ENCODE data around the gene CHI3L2. TPM values are rescaled to one million over a fixed set of nuclear protein-coding genes. Genes with fewer than 3 reads are reported as not detected.

The CHI3L2 gene
- polyA plus RNA-seq, 2 of the 4 experiments (the other 2 are of a cell fraction), result 0.23 to 0.43 TPM

DNA sequence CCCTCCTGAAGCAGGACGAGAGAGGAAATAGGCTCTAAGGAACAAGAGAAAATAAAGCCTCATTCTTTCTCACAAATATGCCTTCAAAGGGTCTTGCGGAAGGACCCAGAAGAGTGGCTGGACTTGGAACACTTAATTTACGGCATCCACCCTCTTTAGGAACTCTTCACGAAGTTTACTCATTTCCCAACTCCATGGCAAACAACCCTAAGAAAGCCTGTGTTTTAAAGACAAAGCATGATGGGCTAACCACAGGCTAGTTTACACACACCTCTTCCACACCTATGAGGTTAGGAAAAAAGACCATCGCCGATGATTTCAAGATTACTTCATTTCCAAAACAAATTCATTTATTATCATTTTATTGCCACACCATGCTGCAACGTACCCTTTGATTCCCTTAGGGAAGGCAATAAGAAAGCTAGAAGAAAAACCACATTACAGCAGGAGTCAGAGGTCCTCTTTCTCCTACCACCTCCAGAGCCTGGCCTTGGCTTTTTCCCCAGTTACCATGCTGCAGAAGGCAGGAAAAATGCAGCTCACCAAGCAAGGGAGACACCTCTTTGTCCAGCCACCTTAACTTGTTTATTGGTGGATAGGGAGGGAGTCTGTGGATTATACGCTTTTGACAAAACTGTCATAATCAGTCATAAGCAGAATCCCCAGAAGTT, 29.6 kb downstream of the CHI3L2 start:
- no peak overlapping the region for H3K4me3 ChIP-seq
- H3K4me1 ChIP-seq, result no peaks in the 10 kb centered on the region
- DNase-seq (ENCODE audit: low read depth in 1 of 2, low spot score in 1 of 2) (no peak), ATAC-seq (no peak), FAIRE-seq (no peak)
- 54% methylated on average over 8 of the region's 8 CpGs for WGBS (ENCODE audit: missing lambda C conversion rate)
- H3K9me3 ChIP-seq, result no peaks in the 10 kb centered on the region
- POLR2A ChIA-PET, result no interaction called here
- TF ChIP-seq KDM1A (IDR thresholded peaks at IDR 0.05; ENCODE audit: low read depth) (no peak), ELK1 (IDR thresholded peaks at IDR 0.05; ENCODE audit: low read depth, low read length) (no peak)
- no peak overlapping the region for H3K27ac ChIP-seq
- CTCF ChIA-PET, result no interaction called here
- H3K4me2 ChIP-seq, result no peak overlapping the region

GRCh38 chr1:111267801-111268508, 40.4 kb downstream of the CHI3L2 start:
- Histone ChIP-seq H3K4me2 (no peak overlapping the region), H3K4me3 (no peak overlapping the region), H3K27ac (no peak overlapping the region), H3K4me1 (no peaks in the 10 kb centered on the region), H3K9me3 (no peaks in the 10 kb centered on the region)
- POLR2A ChIA-PET, result no interaction called here
- TF ChIP-seq FOSL2 (IDR thresholded peaks at IDR 0.05), result no peak
- no peak for TF ChIP-seq FOSL2 (CRISPR knock-in tag; IDR thresholded peaks at IDR 0.05)
- TF ChIP-seq BHLHE40 (IDR thresholded peaks at IDR 0.05; ENCODE audit: low read depth, low read length), result no peak
- TF ChIP-seq, protein P1, sequence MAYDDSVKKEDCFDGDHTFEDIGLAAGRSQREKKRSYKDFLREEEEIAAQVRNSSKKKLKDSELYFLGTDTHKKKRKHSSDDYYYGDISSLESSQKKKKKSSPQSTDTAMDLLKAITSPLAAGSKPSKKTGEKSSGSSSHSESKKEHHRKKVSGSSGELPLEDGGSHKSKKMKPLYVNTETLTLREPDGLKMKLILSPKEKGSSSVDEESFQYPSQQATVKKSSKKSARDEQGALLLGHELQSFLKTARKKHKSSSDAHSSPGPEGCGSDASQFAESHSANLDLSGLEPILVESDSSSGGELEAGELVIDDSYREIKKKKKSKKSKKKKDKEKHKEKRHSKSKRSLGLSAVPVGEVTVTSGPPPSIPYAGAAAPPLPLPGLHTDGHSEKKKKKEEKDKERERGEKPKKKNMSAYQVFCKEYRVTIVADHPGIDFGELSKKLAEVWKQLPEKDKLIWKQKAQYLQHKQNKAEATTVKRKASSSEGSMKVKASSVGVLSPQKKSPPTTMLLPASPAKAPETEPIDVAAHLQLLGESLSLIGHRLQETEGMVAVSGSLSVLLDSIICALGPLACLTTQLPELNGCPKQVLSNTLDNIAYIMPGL (CRISPR knock-in tag; IDR thresholded peaks at IDR 0.05; ENCODE audit: borderline replicate concordance), result no peak
- TF ChIP-seq ZNF302 (CRISPR knock-in tag; IDR thresholded peaks at IDR 0.05), result no peak
- no peak for TF ChIP-seq GATA3 (IDR thresholded peaks at IDR 0.05; ENCODE audit: borderline replicate concordance)
- TF ChIP-seq, protein P2, sequence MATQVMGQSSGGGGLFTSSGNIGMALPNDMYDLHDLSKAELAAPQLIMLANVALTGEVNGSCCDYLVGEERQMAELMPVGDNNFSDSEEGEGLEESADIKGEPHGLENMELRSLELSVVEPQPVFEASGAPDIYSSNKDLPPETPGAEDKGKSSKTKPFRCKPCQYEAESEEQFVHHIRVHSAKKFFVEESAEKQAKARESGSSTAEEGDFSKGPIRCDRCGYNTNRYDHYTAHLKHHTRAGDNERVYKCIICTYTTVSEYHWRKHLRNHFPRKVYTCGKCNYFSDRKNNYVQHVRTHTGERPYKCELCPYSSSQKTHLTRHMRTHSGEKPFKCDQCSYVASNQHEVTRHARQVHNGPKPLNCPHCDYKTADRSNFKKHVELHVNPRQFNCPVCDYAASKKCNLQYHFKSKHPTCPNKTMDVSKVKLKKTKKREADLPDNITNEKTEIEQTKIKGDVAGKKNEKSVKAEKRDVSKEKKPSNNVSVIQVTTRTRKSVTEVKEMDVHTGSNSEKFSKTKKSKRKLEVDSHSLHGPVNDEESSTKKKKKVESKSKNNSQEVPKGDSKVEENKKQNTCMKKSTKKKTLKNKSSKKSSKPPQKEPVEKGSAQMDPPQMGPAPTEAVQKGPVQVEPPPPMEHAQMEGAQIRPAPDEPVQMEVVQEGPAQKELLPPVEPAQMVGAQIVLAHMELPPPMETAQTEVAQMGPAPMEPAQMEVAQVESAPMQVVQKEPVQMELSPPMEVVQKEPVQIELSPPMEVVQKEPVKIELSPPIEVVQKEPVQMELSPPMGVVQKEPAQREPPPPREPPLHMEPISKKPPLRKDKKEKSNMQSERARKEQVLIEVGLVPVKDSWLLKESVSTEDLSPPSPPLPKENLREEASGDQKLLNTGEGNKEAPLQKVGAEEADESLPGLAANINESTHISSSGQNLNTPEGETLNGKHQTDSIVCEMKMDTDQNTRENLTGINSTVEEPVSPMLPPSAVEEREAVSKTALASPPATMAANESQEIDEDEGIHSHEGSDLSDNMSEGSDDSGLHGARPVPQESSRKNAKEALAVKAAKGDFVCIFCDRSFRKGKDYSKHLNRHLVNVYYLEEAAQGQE (IDR thresholded peaks at IDR 0.05), result no peak
- TF ChIP-seq CBX8 (IDR thresholded peaks at IDR 0.05), result no peak
- TF ChIP-seq RARB (CRISPR knock-in tag; IDR thresholded peaks at IDR 0.05), result no peak
- TF ChIP-seq POLR2A (IDR thresholded peaks at IDR 0.05; ENCODE audit: low read length), result no peak
- no peak for TF ChIP-seq CBX2 (IDR thresholded peaks at IDR 0.05; ENCODE audit: borderline replicate concordance, low read depth)
- no peak for TF ChIP-seq HEYL (CRISPR knock-in tag; IDR thresholded peaks at IDR 0.05)
- no peak for TF ChIP-seq HOXA7 (CRISPR knock-in tag; IDR thresholded peaks at IDR 0.05)
- TF ChIP-seq MAZ (IDR thresholded peaks at IDR 0.05; ENCODE audit: borderline replicate concordance, low read depth, low read length), result no peak
- no peak for TF ChIP-seq NPAS2 (CRISPR knock-in tag; IDR thresholded peaks at IDR 0.05; ENCODE audit: borderline replicate concordance)
- TF ChIP-seq CHD4 (IDR thresholded peaks at IDR 0.05; ENCODE audit: borderline replicate concordance), result no peak
- no peak for TF ChIP-seq JUNB (IDR thresholded peaks at IDR 0.05)
- TF ChIP-seq FOSB (CRISPR knock-in tag; IDR thresholded peaks at IDR 0.05), result no peak
- TF ChIP-seq RCOR1 (IDR thresholded peaks at IDR 0.05; ENCODE audit: low read depth, low read length), result no peak
- TF ChIP-seq HOXB5 (CRISPR knock-in tag; IDR thresholded peaks at IDR 0.05), result no peak
- FAIRE-seq (no peak), DNase-seq (ENCODE audit: low read depth in 1 of 2, low spot score in 1 of 2) (no peak), ATAC-seq (no peak)
- 29% methylated on average over 4 of the region's 4 CpGs for WGBS (ENCODE audit: missing lambda C conversion rate)
- CTCF ChIA-PET, result no interaction called here

All from A549 (cell line).